IgD-negative memory B cell (primary cell): ENCODE data around the gene PTRH1. TPM values are rescaled to one million over a fixed set of nuclear protein-coding genes. Genes with fewer than 3 reads are reported as not detected.

Experiments used
- H3K27ac Mint-ChIP-seq, 3 donors: one replicate each; pipeline ENCODE4 v1.8.0; 2020 to 2022; ENCODE audit warnings: mild to moderate bottlenecking in 3 of 3, mixed read lengths in 3 of 3, moderate library complexity in 1 of 3
- H3K27me3 Mint-ChIP-seq: one replicate; pipeline ENCODE4 v1.8.0; 2021; ENCODE audit warnings: mixed read lengths
- H3K36me3 Mint-ChIP-seq: one replicate; pipeline ENCODE4 v1.8.0; 2020; ENCODE audit warnings: mild to moderate bottlenecking, mixed read lengths
- H3K4me1 Mint-ChIP-seq, 3 donors: one replicate each; pipeline ENCODE4 v1.8.0; 2020 to 2022; ENCODE audit warnings: mixed read lengths in 3 of 3, mild to moderate bottlenecking in 1 of 3
- H3K4me3 Mint-ChIP-seq, 4 donors: one replicate each; pipeline ENCODE4 v1.8.0; 2020 to 2022; ENCODE audit warnings: mild to moderate bottlenecking in 4 of 4, mixed read lengths in 4 of 4, moderate library complexity in 3 of 4
- H3K9me3 Mint-ChIP-seq, 3 donors: one replicate each; pipeline ENCODE4 v1.8.0; 2020 to 2021; ENCODE audit warnings: mixed read lengths in 3 of 3, mild to moderate bottlenecking in 1 of 3
- polyA plus RNA-seq: library from polyadenylated mRNA; unstranded; fragments of 300-500 nt; fragmentation: Illumina TruSeq; gene quantifications from one replicate; pipeline ENCODE4 v1.2.3, GENCODE V29; 2021

Gene PTRH1
- polyA plus RNA-seq, 1 donor from 2014 or later: 14.8 TPM

- no peaks in the 10 kb centered on the region for H3K27me3 Mint-ChIP-seq
- no peak overlapping the region for H3K27ac Mint-ChIP-seq
- peaks cover 3% of the 10 kb centered on the region for H3K36me3 Mint-ChIP-seq
- H3K4me3 Mint-ChIP-seq: no peak overlapping the region
- H3K4me1 Mint-ChIP-seq: peaks cover 0 to 7% (median 4%) of the 10 kb centered on the region in 3 donors
- H3K9me3 Mint-ChIP-seq: no peaks in the 10 kb centered on the region
These were observed 36.0 kb upstream of the PTRH1 start for GRCh38 chr9:127751269-127752054.

GRCh38 chr9:127749090-127749787 is 33.8 kb upstream of the PTRH1 start:
- no peak overlapping the region for H3K27ac Mint-ChIP-seq
- no peaks in the 10 kb centered on the region for H3K27me3 Mint-ChIP-seq
- H3K9me3 Mint-ChIP-seq: no peaks in the 10 kb centered on the region
- H3K4me1 Mint-ChIP-seq: peaks cover 0 to 7% (median 4%) of the 10 kb centered on the region in 3 donors
- H3K4me3 Mint-ChIP-seq: no peak overlapping the region
- H3K36me3 Mint-ChIP-seq: peaks cover 3% of the 10 kb centered on the region

- H3K4me3 Mint-ChIP-seq: no peak overlapping the region
- no peaks in the 10 kb centered on the region for H3K27me3 Mint-ChIP-seq
- no peaks in the 10 kb centered on the region for H3K9me3 Mint-ChIP-seq
- H3K27ac Mint-ChIP-seq: peak overlapping the region; percentile 32 to 81 (median 47)
- H3K36me3 Mint-ChIP-seq: peaks cover 3% of the 10 kb centered on the region
- H3K4me1 Mint-ChIP-seq: peaks cover 0 to 4% (median 1%) of the 10 kb centered on the region in 3 donors
These were observed 31.6 kb upstream of the PTRH1 start for GRCh38 chr9:127746959-127747569.

- Mint-ChIP-seq H3K36me3 (no peaks in the 10 kb centered on the region), H3K27ac (no peak overlapping the region), H3K9me3 (no peaks in the 10 kb centered on the region), H3K4me1 (no peaks in the 10 kb centered on the region), H3K27me3 (no peaks in the 10 kb centered on the region), H3K4me3 (no peak overlapping the region)
These were observed 29.1 kb upstream of the PTRH1 start for GRCh38 chr9:127744398-127745110.

- H3K27ac Mint-ChIP-seq: peak overlapping the region in 1 of 3 donors; percentile 71
- H3K9me3 Mint-ChIP-seq: no peaks in the 10 kb centered on the region
- H3K36me3 Mint-ChIP-seq: no peaks in the 10 kb centered on the region
- H3K27me3 Mint-ChIP-seq: no peaks in the 10 kb centered on the region
- no peak overlapping the region for H3K4me3 Mint-ChIP-seq
- peaks cover 0 to 7% (median 0%) of the 10 kb centered on the region in 3 donors for H3K4me1 Mint-ChIP-seq
These were observed 27.1 kb upstream of the PTRH1 start for GRCh38 chr9:127742435-127743088.

GRCh38 chr9:127741831-127742434 is 26.5 kb upstream of the PTRH1 start:
- peak overlapping the region in 2 of 3 donors; percentile 12 to 71 for H3K27ac Mint-ChIP-seq
- no peaks in the 10 kb centered on the region for H3K27me3 Mint-ChIP-seq
- H3K4me3 Mint-ChIP-seq: no peak overlapping the region
- peaks cover 0 to 7% (median 0%) of the 10 kb centered on the region in 3 donors for H3K4me1 Mint-ChIP-seq
- H3K36me3 Mint-ChIP-seq: no peaks in the 10 kb centered on the region
- no peaks in the 10 kb centered on the region for H3K9me3 Mint-ChIP-seq

GRCh38 chr9:127739614-127740330 is 24.3 kb upstream of the PTRH1 start:
- H3K9me3 Mint-ChIP-seq: no peaks in the 10 kb centered on the region
- no peak overlapping the region for H3K4me3 Mint-ChIP-seq
- no peaks in the 10 kb centered on the region for H3K36me3 Mint-ChIP-seq
- peaks cover 3 to 11% (median 5%) of the 10 kb centered on the region in 3 donors for H3K4me1 Mint-ChIP-seq
- H3K27me3 Mint-ChIP-seq: peaks cover 2% of the 10 kb centered on the region
- H3K27ac Mint-ChIP-seq: no peak overlapping the region

DNA sequence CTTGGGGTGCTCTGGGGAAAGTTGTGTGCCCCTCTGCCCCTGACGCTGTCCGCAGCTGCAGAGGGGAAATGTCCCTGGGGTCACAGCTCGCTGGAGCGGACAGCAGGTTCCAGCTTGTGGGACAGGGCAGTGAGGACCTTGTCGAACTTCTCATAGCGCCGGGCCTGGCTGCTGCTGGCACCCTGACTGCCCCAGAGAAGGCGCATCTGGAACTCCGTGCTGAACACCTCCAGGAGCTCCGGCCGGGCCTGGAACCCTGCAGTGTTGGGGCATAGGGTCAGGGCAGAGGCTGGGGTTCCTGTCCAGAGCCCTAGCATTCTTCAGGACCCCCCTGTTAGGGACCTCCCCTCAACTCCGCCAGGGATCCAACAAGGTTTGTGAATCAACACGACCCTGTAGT is 23.2 kb upstream of the PTRH1 start:
- no peaks in the 10 kb centered on the region for H3K36me3 Mint-ChIP-seq
- H3K9me3 Mint-ChIP-seq: no peaks in the 10 kb centered on the region
- H3K4me3 Mint-ChIP-seq: peak overlapping the region in 1 of 4 donors; percentile 52
- peaks cover 2% of the 10 kb centered on the region for H3K27me3 Mint-ChIP-seq
- peak overlapping the region in 2 of 3 donors; percentile 48 to 87 for H3K27ac Mint-ChIP-seq
- peaks cover 3 to 11% (median 11%) of the 10 kb centered on the region in 3 donors for H3K4me1 Mint-ChIP-seq

GRCh38 chr9:127735530-127736185 is 20.2 kb upstream of the PTRH1 start:
- H3K4me3 Mint-ChIP-seq: peak overlapping the region; percentile 84 to 96 (median 92)
- H3K27ac Mint-ChIP-seq: peak overlapping the region; percentile 90 to 99 (median 96)
- peaks cover 2% of the 10 kb centered on the region for H3K27me3 Mint-ChIP-seq
- H3K36me3 Mint-ChIP-seq: no peaks in the 10 kb centered on the region
- no peaks in the 10 kb centered on the region for H3K9me3 Mint-ChIP-seq
- H3K4me1 Mint-ChIP-seq: peaks cover 3 to 11% (median 11%) of the 10 kb centered on the region in 3 donors

- peak within 1 kb of the TSS; percentile 96 to 99 (median 97) for H3K27ac Mint-ChIP-seq
- no peaks in the 10 kb centered on the region for H3K36me3 Mint-ChIP-seq
- peak within 1 kb of the TSS; percentile 90 to 96 (median 93) for H3K4me3 Mint-ChIP-seq
- peaks cover 3 to 11% (median 11%) of the 10 kb centered on the region in 3 donors for H3K4me1 Mint-ChIP-seq
- peaks cover 2% of the 10 kb centered on the region for H3K27me3 Mint-ChIP-seq
- H3K9me3 Mint-ChIP-seq: no peaks in the 10 kb centered on the region
These were observed 19.5 kb upstream of the PTRH1 start, which contains the start of gene TOR2A for GRCh38 chr9:127734747-127735529. Gene TOR2A (minus strand): TSS chr9:127735294. CDS start chr9:127735270, 24 bp downstream.

- H3K36me3 Mint-ChIP-seq: no peaks in the 10 kb centered on the region
- H3K27ac Mint-ChIP-seq: peak overlapping the region in 2 of 3 donors; percentile 91 to 97
- H3K4me3 Mint-ChIP-seq: peak overlapping the region; percentile 89 to 96 (median 91)
- peaks cover 2% of the 10 kb centered on the region for H3K27me3 Mint-ChIP-seq
- no peaks in the 10 kb centered on the region for H3K9me3 Mint-ChIP-seq
- peaks cover 3 to 11% (median 11%) of the 10 kb centered on the region in 3 donors for H3K4me1 Mint-ChIP-seq
These were observed 18.8 kb upstream of the PTRH1 start for GRCh38 chr9:127734247-127734746.

DNA sequence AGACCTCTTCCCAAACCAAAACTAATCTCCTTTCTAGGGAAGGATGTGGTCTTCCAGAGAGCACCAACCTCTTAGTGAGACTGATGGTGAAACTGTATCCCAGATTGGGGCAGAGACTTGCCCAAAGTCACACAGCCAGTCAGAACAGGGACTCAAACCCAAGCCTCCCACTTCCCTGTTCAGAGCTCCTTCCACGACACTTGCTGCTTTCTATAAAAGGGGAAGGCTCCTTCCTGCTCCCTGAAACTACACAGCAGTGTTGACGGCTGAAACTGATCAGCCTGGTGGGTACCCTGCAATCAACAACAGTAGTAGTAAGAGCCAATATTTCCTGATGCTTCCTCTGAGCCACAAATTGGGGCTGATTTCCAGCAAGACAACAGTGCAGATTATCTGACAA is 18.2 kb upstream of the PTRH1 start:
- Mint-ChIP-seq H3K9me3 (no peaks in the 10 kb centered on the region), H3K4me3 (peak overlapping the region in 2 of 4 donors; percentile 43 to 92), H3K27ac (peak overlapping the region in 2 of 3 donors; percentile 50 to 97), H3K27me3 (peaks cover 2% of the 10 kb centered on the region), H3K4me1 (peaks cover 3 to 11% (median 11%) of the 10 kb centered on the region in 3 donors), H3K36me3 (no peaks in the 10 kb centered on the region)
